SK-N-SH (cell line): ENCODE measurements around the gene HDAC4. TPM values are rescaled to one million over a fixed set of nuclear protein-coding genes. Genes with fewer than 3 reads are reported as not detected.

Source experiments
- CTCF ChIA-PET: fragments of 300-600, 350-600 bp; formaldehyde crosslinking; extraction: SDS; loops from one replicate; lab custom pipeline; 2021; lab: Yijun Ruan, JAX
- POLR2A ChIA-PET: fragments of 350-600 bp; sonication (Branson Sonifier 250); formaldehyde crosslinking; extraction: SDS; loops from one replicate; lab custom pipeline; 2020; ENCODE audit warnings: antibody characterized with exemption, inconsistent platforms; lab: Yijun Ruan, JAX
- DNase-seq: peaks from one replicate; pipeline ENCODE4 v3.0.0; 2012
- H2AFZ ChIP-seq: fragments of 200-600 bp; sonication (generic); 2 replicates; pipeline ENCODE4 v1.8.1; 2016; ENCODE audit warnings: antibody characterized with exemption, mild to moderate bottlenecking, low read depth
- H3F3A ChIP-seq: fragments of 200-600 bp; sonication (generic); replicated peaks from 2 replicates; pipeline ENCODE3; 2016; ENCODE audit warnings: antibody characterized with exemption, mild to moderate bottlenecking; ENCODE audit not compliant: insufficient read depth
- H3K27ac ChIP-seq, 2 experiments: fragments of 200-500 bp in 1 of 2; fragments of 200-600 bp in 1 of 2; sonication (Bioruptor generic) in 1 of 2; sonication (generic), shearing (Covaris generic) in 1 of 2; 2 replicates each; pipeline versions ENCODE4 v1.5.1 to v1.6.1; 2014 to 2016; ENCODE audit warnings: low read depth in 2 of 2, inconsistent platforms in 1 of 2, low read length in 1 of 2, mild to moderate bottlenecking in 1 of 2, mixed read lengths in 1 of 2
- H3K27me3 ChIP-seq: fragments of 200-600 bp; sonication (generic), shearing (Covaris generic); 2 replicates; pipeline ENCODE4 v1.6.1; 2016; ENCODE audit warnings: mixed run types; ENCODE audit not compliant: insufficient read depth
- H3K36me3 ChIP-seq, 2 experiments: fragments of 200-500 bp in 1 of 2; fragments of 200-600 bp in 1 of 2; sonication (Bioruptor generic) in 1 of 2; sonication (generic) in 1 of 2; replicated peaks in 1 of 2; 2 replicates each; pipeline versions ENCODE3 to v1.5.1; 2014 to 2016; ENCODE audit warnings: low read length in 1 of 2, mild to moderate bottlenecking in 1 of 2; ENCODE audit not compliant: insufficient read depth in 2 of 2, control insufficient read depth in 1 of 2
- H3K4me1 ChIP-seq, 2 experiments: fragments of 200-500 bp in 1 of 2; fragments of 200-600 bp in 1 of 2; sonication (Bioruptor generic) in 1 of 2; sonication (generic), shearing (Covaris generic) in 1 of 2; 2 replicates each; pipeline versions ENCODE4 v1.5.1 to v1.6.1; 2014 to 2016; ENCODE audit warnings: low read depth in 1 of 2, low read length in 1 of 2, mixed run types in 1 of 2; ENCODE audit not compliant: insufficient read depth in 2 of 2, control insufficient read depth in 1 of 2
- H3K4me2 ChIP-seq: fragments of 200-600 bp; sonication (generic), shearing (Covaris generic); 2 replicates; pipeline ENCODE4 v1.6.1; 2017; ENCODE audit warnings: mixed run types
- H3K4me3 ChIP-seq, 2 experiments: fragments of 200-500 bp in 1 of 2; fragments of 200-600 bp in 1 of 2; sonication (Bioruptor generic) in 1 of 2; sonication (generic), shearing (Covaris generic) in 1 of 2; 2 replicates each; pipeline versions ENCODE4 v1.5.1 to v1.8.1; 2014 to 2016; ENCODE audit warnings: low read depth in 2 of 2, inconsistent platforms in 1 of 2, low read length in 1 of 2, mild to moderate bottlenecking in 1 of 2, mixed read lengths in 1 of 2, moderate library complexity in 1 of 2
- H3K79me2 ChIP-seq: fragments of 200-600 bp; sonication (generic); 2 replicates; pipeline ENCODE4 v1.8.1; 2017; ENCODE audit warnings: mild to moderate bottlenecking; ENCODE audit not compliant: insufficient read depth
- H3K9ac ChIP-seq: fragments of 200-600 bp; sonication (generic); 2 replicates; pipeline ENCODE4 v1.6.1; 2017; ENCODE audit warnings: mixed run types
- H3K9me2 ChIP-seq: fragments of 200-600 bp; sonication (generic); 2 replicates; pipeline ENCODE4 v1.6.1; 2017; ENCODE audit warnings: mixed run types
- H3K9me3 ChIP-seq: fragments of 200-600 bp; sonication (generic); 2 replicates; pipeline ENCODE4 v1.6.1; 2017; ENCODE audit warnings: mixed run types, mild to moderate bottlenecking, moderate library complexity
- H4K20me1 ChIP-seq: fragments of 200-600 bp; sonication (generic); 2 replicates; pipeline ENCODE4 v1.6.1; 2017; ENCODE audit warnings: mild to moderate bottlenecking, mixed run types; ENCODE audit not compliant: insufficient read depth
- CHD2 ChIP-seq: fragments of 150-350 bp; IDR thresholded peaks from 2 replicates; pipeline ENCODE4 v1.6.1; 2018; ENCODE audit warnings: low read length; ENCODE audit not compliant: partially characterized antibody
- EP300 ChIP-seq, 2 experiments: IDR thresholded peaks; 2 replicates each; pipeline versions ENCODE4 v1.4.0 to v1.6.1; 2012; ENCODE audit warnings: borderline replicate concordance in 1 of 2, low read depth in 1 of 2, low read length in 1 of 2
- FOSL2 ChIP-seq: IDR thresholded peaks from 2 replicates; pipeline ENCODE4 v1.4.0; 2012; ENCODE audit warnings: low read depth, mild to moderate bottlenecking, moderate library complexity, borderline replicate concordance
- FOXJ3 ChIP-seq: sonication (generic); formaldehyde crosslinking; IDR thresholded peaks from 2 replicates; pipeline ENCODE4 v1.5.1; 2020; ENCODE audit warnings: mild to moderate bottlenecking, missing genetic modification reagents
- GABPA ChIP-seq: IDR thresholded peaks from 2 replicates; pipeline ENCODE4 v1.4.0; 2012; ENCODE audit warnings: low read depth, mild to moderate bottlenecking
- MXI1 ChIP-seq: IDR thresholded peaks from 2 replicates; pipeline ENCODE4 v1.6.1; 2012; ENCODE audit warnings: mild to moderate bottlenecking, low read depth, low read length, improper control_type of control experiment
- NFIC ChIP-seq: IDR thresholded peaks from 2 replicates; pipeline ENCODE4 v1.4.0; 2012; ENCODE audit warnings: borderline replicate concordance
- NRF1 ChIP-seq: IDR thresholded peaks from 2 replicates; pipeline ENCODE4 v1.6.1; 2012; ENCODE audit warnings: low read depth, mild to moderate bottlenecking, low read length
- RCOR1 ChIP-seq: fragments of 150-350 bp; IDR thresholded peaks from 2 replicates; pipeline ENCODE4 v1.6.1; 2017; ENCODE audit warnings: antibody characterized with exemption, low read length
- RXRA ChIP-seq: IDR thresholded peaks from 2 replicates; pipeline ENCODE4 v1.4.0; 2012; ENCODE audit warnings: low read depth, mild to moderate bottlenecking, borderline replicate concordance
- SIN3A ChIP-seq: IDR thresholded peaks from 2 replicates; pipeline ENCODE4 v1.6.1; 2012; ENCODE audit warnings: low read depth, mild to moderate bottlenecking, low read length, moderate library complexity, borderline replicate concordance
- SMC3 ChIP-seq: IDR thresholded peaks from 2 replicates; pipeline ENCODE4 v1.6.1; 2012; ENCODE audit warnings: low read depth, low read length, improper control_type of control experiment
- TAF1 ChIP-seq: IDR thresholded peaks from 2 replicates; pipeline ENCODE4 v1.6.1; 2012; ENCODE audit warnings: low read depth, mild to moderate bottlenecking, low read length, moderate library complexity, borderline replicate concordance
- YY1 ChIP-seq: IDR thresholded peaks from 2 replicates; pipeline ENCODE4 v1.4.0; 2012; ENCODE audit warnings: low read depth, mild to moderate bottlenecking
- WGBS: methylation state at CpG from one replicate; pipeline ENCODE4 v1.1.6; 2017; ENCODE audit warnings: low lambda C conversion rate; 5-methylcytosine and 5-hydroxymethylcytosine counted together
- polyA plus RNA-seq, 3 experiments: library from polyadenylated mRNA; depleted of rRNA; stranded (reverse); fragments of >200 nt; gene quantifications; 2 replicates each; pipeline ENCODE4 v1.2.3, GENCODE V29; 2012
- TF ChIP-seq, protein P1 (sequence below): IDR thresholded peaks from 2 replicates; pipeline ENCODE4 v1.4.0; 2012; ENCODE audit warnings: low read depth
- TF ChIP-seq, protein P2 (sequence below): fragments of 200-600 bp; sonication (generic); IDR thresholded peaks from 2 replicates; pipeline ENCODE4 v1.6.1; 2017; ENCODE audit warnings: antibody characterized with exemption, mild to moderate bottlenecking, moderate library complexity
- TF ChIP-seq, protein P3 (sequence below): IDR thresholded peaks from 2 replicates; pipeline ENCODE4 v1.4.0; 2012; ENCODE audit warnings: low read depth, borderline replicate concordance
- TF ChIP-seq, protein P4 (sequence below): IDR thresholded peaks from 2 replicates; pipeline ENCODE4; 2012

Gene HDAC4
- polyA plus RNA-seq, 1 of the 3 experiments (the other 2 are of a cell fraction) = 5.5 TPM

DNA sequence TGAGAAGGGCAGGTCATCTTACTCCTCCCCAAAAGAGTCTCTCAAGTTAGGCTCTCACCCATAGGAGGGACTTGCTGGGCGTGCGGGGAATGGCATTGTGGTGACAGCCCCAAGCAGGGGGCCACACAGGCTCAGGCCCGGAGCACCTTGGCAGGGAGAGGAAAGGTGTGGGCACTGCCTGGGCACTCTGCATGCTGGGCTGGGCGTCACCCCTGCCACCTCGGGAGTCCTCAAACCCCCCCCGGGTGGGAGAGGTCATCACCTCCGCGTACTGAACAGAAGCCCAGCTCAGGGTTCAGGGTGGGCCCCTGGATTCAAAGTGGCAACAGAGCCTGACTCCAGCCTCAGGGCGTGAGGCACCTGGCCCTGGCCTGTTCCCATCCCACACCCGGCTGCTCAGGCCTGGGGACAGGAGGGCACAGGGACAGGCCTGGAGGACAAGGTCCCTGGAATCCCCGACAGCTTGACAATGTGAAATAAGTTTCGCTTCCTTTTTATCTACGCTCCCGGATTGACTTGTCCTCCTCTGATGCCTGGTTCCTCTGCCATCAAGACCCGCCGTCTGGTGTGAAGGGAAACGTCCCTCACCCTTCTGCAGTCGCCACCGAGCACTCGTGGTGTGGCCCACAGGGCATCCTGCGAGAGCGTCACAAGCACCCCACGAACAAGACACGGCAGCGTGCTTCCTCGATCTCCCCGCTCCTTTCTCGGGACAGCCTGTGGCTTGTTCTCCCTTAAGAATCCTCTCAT lies 97.8 kb downstream of the HDAC4 start:
- H2AFZ ChIP-seq = no peak overlapping the region
- H3K4me1 ChIP-seq = peaks cover 0 to 88% of the 10 kb centered on the region in 2 experiments; a peak in 2 of 4 replicates
- no peak overlapping the region for H3K4me3 ChIP-seq
- H3K9ac ChIP-seq = no peak overlapping the region
- H3K27ac ChIP-seq = no peak overlapping the region; a peak in 1 of 4 replicates
- H3K79me2 ChIP-seq = no peaks in the 10 kb centered on the region
- no peak overlapping the region for H3K4me2 ChIP-seq
- 0 out of 2 replicates have a peak, but pooled peaks cover 4% of the 10 kb centered on the region for H4K20me1 ChIP-seq
- no peaks in the 10 kb centered on the region for H3K36me3 ChIP-seq
- H3F3A ChIP-seq = no peaks in the 10 kb centered on the region
- no peak for TF ChIP-seq EP300 (IDR thresholded peaks at IDR 0.05; ENCODE audit: borderline replicate concordance in 1 of 2, low read depth in 1 of 2, low read length in 1 of 2)
- no peak for TF ChIP-seq SIN3A
- TF ChIP-seq FOXJ3 (CRISPR knock-in tag) = no peak
- TF ChIP-seq, protein P1, sequence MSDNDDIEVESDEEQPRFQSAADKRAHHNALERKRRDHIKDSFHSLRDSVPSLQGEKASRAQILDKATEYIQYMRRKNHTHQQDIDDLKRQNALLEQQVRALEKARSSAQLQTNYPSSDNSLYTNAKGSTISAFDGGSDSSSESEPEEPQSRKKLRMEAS = no peak
- TF ChIP-seq TAF1 = no peak
- DNase-seq = no peak
- ChIA-PET POLR2A (interaction anchor here (1.7 kb wide), 1 partner anchor 27 kb away, joined by 5 read pairs; no protein-coding TSS in a partner anchor), CTCF (interaction anchor here (1.0 kb wide), 1 partner anchor 29 kb away, joined by 5 read pairs; no protein-coding TSS in a partner anchor)
- H3K27me3 ChIP-seq = no peaks in the 10 kb centered on the region
- WGBS = 95% methylated on average over 20 of the region's 28 CpGs
- no peaks in the 10 kb centered on the region for H3K9me2 ChIP-seq
- no peaks in the 10 kb centered on the region for H3K9me3 ChIP-seq

DNA sequence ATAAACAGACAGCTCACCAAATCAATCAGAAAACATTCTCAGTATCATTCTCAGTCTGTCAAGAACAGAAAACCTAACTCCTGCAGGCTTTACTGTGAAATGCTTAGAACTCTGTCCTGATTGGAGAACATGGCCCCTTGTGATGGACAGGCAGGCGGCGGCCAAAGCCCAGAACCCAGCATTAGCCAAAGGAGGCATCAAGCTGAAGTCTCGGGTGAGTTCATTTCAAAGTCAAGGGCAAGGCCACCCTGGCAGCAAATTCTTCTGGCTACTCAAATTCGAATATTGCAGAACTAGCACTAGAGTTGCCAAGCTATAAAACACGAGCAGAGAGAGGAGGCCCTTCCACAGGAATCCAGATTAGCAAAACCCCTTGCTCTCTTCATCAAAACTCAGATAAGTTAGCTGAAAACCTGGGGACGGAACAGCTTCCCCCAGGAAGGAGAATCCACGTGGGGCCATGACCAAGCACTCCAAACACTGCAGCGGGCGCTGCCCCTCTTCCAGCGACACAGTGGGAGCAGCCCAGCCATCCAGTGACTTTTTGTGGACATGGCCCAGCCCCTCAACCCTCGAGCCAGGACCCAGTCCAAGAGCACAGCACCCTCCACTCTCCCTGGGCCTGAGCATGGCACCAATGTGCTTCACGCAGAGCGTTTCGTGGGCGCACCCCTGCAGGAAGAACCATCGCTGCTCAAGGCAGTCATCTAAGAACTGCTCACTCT lies 98.6 kb downstream of the HDAC4 start:
- ChIA-PET POLR2A (no interaction called here), CTCF (interaction anchor here (1.0 kb wide), 1 partner anchor 30 kb away, joined by 5 read pairs; no protein-coding TSS in a partner anchor)
- H3K27ac ChIP-seq = no peak overlapping the region; a peak in 1 of 4 replicates
- H3K9me3 ChIP-seq = no peaks in the 10 kb centered on the region
- no peak for DNase-seq
- H3K36me3 ChIP-seq = no peaks in the 10 kb centered on the region
- H3K4me3 ChIP-seq = no peak overlapping the region
- no peaks in the 10 kb centered on the region for H3K9me2 ChIP-seq
- H4K20me1 ChIP-seq = 0 out of 2 replicates have a peak, but pooled peaks cover 4% of the 10 kb centered on the region
- H3K79me2 ChIP-seq = no peaks in the 10 kb centered on the region
- no peak for TF ChIP-seq CHD2
- no peak for TF ChIP-seq GABPA
- no peak for TF ChIP-seq MXI1
- TF ChIP-seq NRF1 = no peak
- TF ChIP-seq, protein P2, sequence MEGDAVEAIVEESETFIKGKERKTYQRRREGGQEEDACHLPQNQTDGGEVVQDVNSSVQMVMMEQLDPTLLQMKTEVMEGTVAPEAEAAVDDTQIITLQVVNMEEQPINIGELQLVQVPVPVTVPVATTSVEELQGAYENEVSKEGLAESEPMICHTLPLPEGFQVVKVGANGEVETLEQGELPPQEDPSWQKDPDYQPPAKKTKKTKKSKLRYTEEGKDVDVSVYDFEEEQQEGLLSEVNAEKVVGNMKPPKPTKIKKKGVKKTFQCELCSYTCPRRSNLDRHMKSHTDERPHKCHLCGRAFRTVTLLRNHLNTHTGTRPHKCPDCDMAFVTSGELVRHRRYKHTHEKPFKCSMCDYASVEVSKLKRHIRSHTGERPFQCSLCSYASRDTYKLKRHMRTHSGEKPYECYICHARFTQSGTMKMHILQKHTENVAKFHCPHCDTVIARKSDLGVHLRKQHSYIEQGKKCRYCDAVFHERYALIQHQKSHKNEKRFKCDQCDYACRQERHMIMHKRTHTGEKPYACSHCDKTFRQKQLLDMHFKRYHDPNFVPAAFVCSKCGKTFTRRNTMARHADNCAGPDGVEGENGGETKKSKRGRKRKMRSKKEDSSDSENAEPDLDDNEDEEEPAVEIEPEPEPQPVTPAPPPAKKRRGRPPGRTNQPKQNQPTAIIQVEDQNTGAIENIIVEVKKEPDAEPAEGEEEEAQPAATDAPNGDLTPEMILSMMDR = no peak
- TF ChIP-seq RXRA = no peak
- TF ChIP-seq, protein P3, sequence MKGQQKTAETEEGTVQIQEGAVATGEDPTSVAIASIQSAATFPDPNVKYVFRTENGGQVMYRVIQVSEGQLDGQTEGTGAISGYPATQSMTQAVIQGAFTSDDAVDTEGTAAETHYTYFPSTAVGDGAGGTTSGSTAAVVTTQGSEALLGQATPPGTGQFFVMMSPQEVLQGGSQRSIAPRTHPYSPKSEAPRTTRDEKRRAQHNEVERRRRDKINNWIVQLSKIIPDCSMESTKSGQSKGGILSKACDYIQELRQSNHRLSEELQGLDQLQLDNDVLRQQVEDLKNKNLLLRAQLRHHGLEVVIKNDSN = no peak
- TF ChIP-seq, protein P4, sequence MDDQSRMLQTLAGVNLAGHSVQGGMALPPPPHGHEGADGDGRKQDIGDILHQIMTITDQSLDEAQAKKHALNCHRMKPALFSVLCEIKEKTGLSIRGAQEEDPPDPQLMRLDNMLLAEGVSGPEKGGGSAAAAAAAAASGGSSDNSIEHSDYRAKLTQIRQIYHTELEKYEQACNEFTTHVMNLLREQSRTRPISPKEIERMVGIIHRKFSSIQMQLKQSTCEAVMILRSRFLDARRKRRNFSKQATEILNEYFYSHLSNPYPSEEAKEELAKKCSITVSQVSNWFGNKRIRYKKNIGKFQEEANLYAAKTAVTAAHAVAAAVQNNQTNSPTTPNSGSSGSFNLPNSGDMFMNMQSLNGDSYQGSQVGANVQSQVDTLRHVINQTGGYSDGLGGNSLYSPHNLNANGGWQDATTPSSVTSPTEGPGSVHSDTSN = no peak
- no peak for TF ChIP-seq FOSL2
- no peak for TF ChIP-seq RCOR1
- no peak for TF ChIP-seq SMC3
- TF ChIP-seq NFIC = no peak
- no peak for TF ChIP-seq YY1
- no peaks in the 10 kb centered on the region for H3F3A ChIP-seq
- no peak overlapping the region for H3K9ac ChIP-seq
- no peak overlapping the region for H2AFZ ChIP-seq
- WGBS = 89% methylated on average over 13 of the region's 16 CpGs
- H3K4me1 ChIP-seq = peaks cover 0 to 84% of the 10 kb centered on the region in 2 experiments; a peak in 2 of 4 replicates
- H3K4me2 ChIP-seq = no peak overlapping the region
- H3K27me3 ChIP-seq = no peaks in the 10 kb centered on the region
